LoVo (cell line): Measurements from ENCODE around the gene RBMS1.
"Not testable (repeated sequence)": the region's sequence is repeated elsewhere in the genome, so short reads cannot be mapped to it uniquely, and the experiment has no call there.

Experiments
- DNase-seq: peaks from one replicate; pipeline ENCODE4 v3.0.0-alpha.2; 2016; ENCODE audit warnings: low spot score

RBMS1 gene

GRCh38 chr2:160501370-160501769 is 7.8 kb upstream of the RBMS1 start:
- DNase-seq, result no peak

- DNase-seq, result no peak
Observed at GRCh38 chr2:160499865-160500264, 6.3 kb upstream of the RBMS1 start.

- no peak for DNase-seq
Observed at GRCh38 chr2:160498137-160498536, 4.5 kb upstream of the RBMS1 start.

- no peak for DNase-seq
Observed at GRCh38 chr2:160494201-160494644, 616 bp upstream of the RBMS1 start.

- peak; percentile 53 for DNase-seq
Observed at GRCh38 chr2:160492401-160493226, 993 bp downstream of the RBMS1 start.

GRCh38 chr2:160491911-160492371 is 1.7 kb downstream of the RBMS1 start:
- DNase-seq, result no peak

GRCh38 chr2:160490733-160491685 is 2.6 kb downstream of the RBMS1 start:
- no peak for DNase-seq

- DNase-seq, result no peak
Observed at GRCh38 chr2:160489111-160489510, 4.5 kb downstream of the RBMS1 start.

- not testable (repeated sequence) for DNase-seq
Observed at GRCh38 chr2:160488289-160488688, 5.3 kb downstream of the RBMS1 start.

GRCh38 chr2:160486341-160486740 is 7.3 kb downstream of the RBMS1 start:
- no peak for DNase-seq

GRCh38 chr2:160484859-160485520 is 8.6 kb downstream of the RBMS1 start:
- DNase-seq, result no peak

GRCh38 chr2:160482673-160483072 is 10.9 kb downstream of the RBMS1 start:
- DNase-seq, result no peak

GRCh38 chr2:160479269-160479668 is 14.3 kb downstream of the RBMS1 start:
- DNase-seq, result no peak

GRCh38 chr2:160478660-160479059 is 14.9 kb downstream of the RBMS1 start:
- DNase-seq, result no peak

GRCh38 chr2:160477032-160477431 is 16.6 kb downstream of the RBMS1 start:
- DNase-seq, result no peak

GRCh38 chr2:160474891-160475787 is 18.5 kb downstream of the RBMS1 start:
- DNase-seq, result no peak

- no peak for DNase-seq
Observed at GRCh38 chr2:160474319-160474645, 19.3 kb downstream of the RBMS1 start.

- no peak for DNase-seq
Observed at GRCh38 chr2:160473468-160474318, 19.9 kb downstream of the RBMS1 start.

GRCh38 chr2:160472839-160473251 is 20.8 kb downstream of the RBMS1 start:
- DNase-seq, result no peak

GRCh38 chr2:160471950-160472349 is 21.7 kb downstream of the RBMS1 start:
- no peak for DNase-seq
